Myometrial cell (primary cell): ENCODE results near the gene ZBTB8A. TPM values are rescaled to one million over a fixed set of nuclear protein-coding genes. Genes with fewer than 3 reads are reported as not detected.

Experiments used
- total RNA-seq: library from RNA; depleted of rRNA; stranded (reverse); fragments of >200 nt; gene quantifications from 2 replicates; pipeline ENCODE4 v1.2.3, GENCODE V29; 2015

ZBTB8A gene
- 3.0 and 3.2 TPM in 2 replicates for total RNA-seq

DNA sequence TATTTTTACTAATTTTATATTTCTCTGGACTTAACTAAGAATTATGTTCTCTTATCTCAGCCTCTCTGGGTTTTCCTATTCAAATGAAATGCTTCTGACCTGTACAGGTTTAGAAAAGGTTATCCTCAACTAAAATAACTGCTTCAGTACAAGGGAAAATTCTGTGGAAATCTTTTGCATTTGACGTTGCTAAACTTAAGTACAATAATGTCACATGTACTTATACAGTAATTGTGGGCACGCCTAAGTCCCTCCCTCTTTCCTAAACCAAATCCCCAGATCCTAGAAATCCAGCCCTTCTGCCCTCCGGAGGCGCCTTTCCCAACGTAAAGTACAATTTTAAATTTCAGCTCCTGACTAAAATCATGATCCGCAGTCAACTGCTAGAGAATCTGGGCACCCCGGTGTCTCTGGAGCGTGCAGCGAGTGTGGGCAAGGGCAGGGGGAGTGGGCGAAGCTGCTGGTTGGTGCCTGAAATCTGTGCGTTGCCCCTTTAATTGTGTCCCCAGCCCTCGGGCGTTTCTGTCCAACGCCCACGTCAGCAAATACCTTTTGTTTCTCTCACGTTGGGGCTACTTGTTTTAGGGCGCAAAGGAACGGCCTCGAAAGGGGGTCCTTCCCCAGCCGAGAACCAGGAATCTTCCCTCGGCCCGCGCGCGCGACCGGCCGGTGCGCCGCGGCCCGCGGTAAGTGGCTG lies at the start of gene ZBTB8A:
ZBTB8A (plus strand) TSS at position 541 of the 697 bp plus-strand sequence. CDS start 53,505 bp downstream, outside the sequence.

DNA sequence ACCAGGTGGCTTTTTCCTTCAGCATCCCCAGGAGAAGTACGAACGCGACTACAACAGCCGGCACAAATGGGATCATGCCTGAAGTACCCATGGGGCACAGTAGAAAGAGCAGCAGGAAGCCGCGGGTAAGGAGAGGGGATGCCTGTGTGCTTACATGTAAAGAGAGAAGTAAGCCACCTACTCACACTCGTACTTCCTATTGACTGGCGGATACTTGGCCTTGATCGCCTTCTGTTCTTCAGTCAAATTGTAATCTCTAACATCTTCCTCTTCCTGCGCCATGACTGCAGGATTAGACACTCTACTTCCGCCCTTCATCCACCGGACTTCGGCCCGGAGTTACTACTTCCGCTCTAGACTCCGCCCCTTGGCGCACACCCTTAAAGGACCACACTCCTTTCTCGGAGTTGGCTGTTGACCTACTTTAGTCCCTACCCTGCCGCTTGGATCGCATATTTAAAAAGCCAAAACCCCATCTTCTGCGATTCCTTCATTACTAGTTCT lies 111.1 kb downstream of the ZBTB8A start, which contains the start of gene ZBTB8OS:
ZBTB8OS (minus strand) TSS at position 303 of the 504 bp plus-strand sequence; CDS start at position 282, 21 bp downstream.

DNA sequence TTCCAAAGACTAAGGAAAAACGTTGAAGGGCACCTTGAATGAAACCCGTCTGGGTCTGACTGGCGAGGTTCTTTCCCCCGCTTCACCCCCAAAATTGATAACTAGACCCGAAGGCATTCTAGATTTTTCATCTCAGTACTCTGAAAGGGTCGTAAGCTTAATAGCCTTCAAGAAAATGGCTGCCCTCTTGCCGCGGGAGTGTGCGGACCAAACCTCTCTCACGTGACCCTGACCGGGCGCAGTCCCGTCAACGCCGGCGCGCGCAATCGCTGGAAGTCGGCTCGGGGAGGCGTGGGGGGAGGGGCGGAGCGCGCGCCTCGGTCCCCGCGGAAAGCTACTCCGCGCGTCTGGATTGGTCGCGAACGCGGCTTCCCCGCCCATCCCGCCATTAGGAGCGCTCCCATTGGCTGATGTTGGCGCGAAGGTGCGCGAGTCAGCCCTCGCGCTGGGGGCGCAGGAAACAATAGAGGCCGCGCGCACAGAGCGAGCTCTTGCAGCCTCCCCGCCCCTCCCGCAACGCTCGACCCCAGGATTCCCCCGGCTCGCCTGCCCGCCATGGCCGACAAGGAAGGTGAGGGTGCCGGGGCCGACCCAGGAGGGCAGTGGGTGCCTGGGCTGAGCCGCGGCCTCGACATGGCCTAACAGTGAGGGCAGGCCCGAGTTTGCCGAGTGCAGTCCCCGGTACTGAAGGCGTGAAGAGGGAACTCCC lies 111.7 kb downstream of the ZBTB8A start, which contains the start of gene RBBP4:
RBBP4 (plus strand) TSS at position 457 of the 709 bp plus-strand sequence; CDS start at position 556, 99 bp downstream.

Other genes starting within 250 kb of the ZBTB8A start
- 65.6 and 69.5 TPM in 2 replicates for gene HDAC1, start 247.3 kb upstream of the ZBTB8A start, total RNA-seq
- 38.6 and 39.5 TPM in 2 replicates for gene MARCKSL1, start 203.2 kb upstream of the ZBTB8A start, total RNA-seq
- 0.89 TPM in 1 of 2 replicates, not detected in the other for gene FAM229A, start 176.9 kb upstream of the ZBTB8A start, total RNA-seq
- not detected in 2 replicates for gene TSSK3, start 176.9 kb upstream of the ZBTB8A start, total RNA-seq
- 64.7 and 77.3 TPM in 2 replicates for gene BSDC1, start 145.0 kb upstream of the ZBTB8A start, total RNA-seq
- not detected in 2 replicates for gene ZBTB8B, start 74.4 kb upstream of the ZBTB8A start, total RNA-seq
- 14.4 and 17.7 TPM in 2 replicates for gene ZBTB8OS, start 111.1 kb downstream of the ZBTB8A start, total RNA-seq
- 93.7 and 111 TPM in 2 replicates for gene RBBP4, start 111.8 kb downstream of the ZBTB8A start, total RNA-seq
- 17.9 and 19.5 TPM in 2 replicates for gene SYNC, start 163.3 kb downstream of the ZBTB8A start, total RNA-seq